ENCODE results near the gene RESP18.

Gene RESP18

GRCh38 chr2:219332542-219332941 lies at the start of gene RESP18:
Gene RESP18, minus strand, starts transcription at chr2:219332744.
- no peak within 1 kb of the TSS for H3K4me2 ChIP-seq (ENCODE audit: low read depth, low read length)
- H4K20me1 ChIP-seq (ENCODE audit: insufficient read depth, low read length): no peaks in the 10 kb centered on the region
- no peak for DNase-seq
- H3K4me1 ChIP-seq (ENCODE audit: low read length): no peaks in the 10 kb centered on the region
- H3K27ac ChIP-seq (ENCODE audit: low read length): no peak within 1 kb of the TSS
- H3K79me2 ChIP-seq (ENCODE audit: low read length): no peaks in the 10 kb centered on the region
- 0 out of 2 replicates have a peak, but pooled peaks cover 14% of the 10 kb centered on the region for H3K27me3 ChIP-seq (replicated peaks; ENCODE audit: insufficient read depth, low read length)
- no peak within 1 kb of the TSS for H2AFZ ChIP-seq (ENCODE audit: low read length)
- H3F3A ChIP-seq (ENCODE audit: insufficient read depth, low read length): no peaks in the 10 kb centered on the region
- H3K9me2 ChIP-seq (replicated peaks; ENCODE audit: insufficient read depth, low read length): no peaks in the 10 kb centered on the region
- H3K4me3 ChIP-seq (ENCODE audit: low read length): no peak within 1 kb of the TSS
- no peaks in the 10 kb centered on the region for H3K9me3 ChIP-seq (replicated peaks; ENCODE audit: insufficient read depth, low read length)
- H3K9ac ChIP-seq (ENCODE audit: low read length): no peak within 1 kb of the TSS
- TF ChIP-seq EZH2phosphoT487 (IDR thresholded peaks at IDR 0.05; ENCODE audit: low read length) (no peak), CTCF (IDR thresholded peaks at IDR 0.05; ENCODE audit: low read length) (no peak), EZH2 (optimal IDR thresholded peaks at IDR 0.05; ENCODE audit: low read depth, low read length) (no peak)
- H3K36me3 ChIP-seq (replicated peaks; ENCODE audit: insufficient read depth, low read length): no peaks in the 10 kb centered on the region

- no peak overlapping the region for H3K9ac ChIP-seq (ENCODE audit: low read length)
- peaks cover 8% of the 10 kb centered on the region for H3K79me2 ChIP-seq (ENCODE audit: low read length)
- no peaks in the 10 kb centered on the region for H3K27me3 ChIP-seq (replicated peaks; ENCODE audit: insufficient read depth, low read length)
- no peak overlapping the region for H3K27ac ChIP-seq (ENCODE audit: low read length)
- H2AFZ ChIP-seq (ENCODE audit: low read length): no peak overlapping the region
- no peaks in the 10 kb centered on the region for H3K9me3 ChIP-seq (replicated peaks; ENCODE audit: insufficient read depth, low read length)
- TF ChIP-seq EZH2phosphoT487 (IDR thresholded peaks at IDR 0.05; ENCODE audit: low read length) (no peak), CTCF (IDR thresholded peaks at IDR 0.05; ENCODE audit: low read length) (no peak), EZH2 (optimal IDR thresholded peaks at IDR 0.05; ENCODE audit: low read depth, low read length) (no peak)
- no peak for DNase-seq
- H3F3A ChIP-seq (ENCODE audit: insufficient read depth, low read length): no peaks in the 10 kb centered on the region
- H3K36me3 ChIP-seq (replicated peaks; ENCODE audit: insufficient read depth, low read length): peaks cover 8% of the 10 kb centered on the region; the same call in 1 of the 2 replicates
- H3K4me3 ChIP-seq (ENCODE audit: low read length): no peak overlapping the region
- no peaks in the 10 kb centered on the region for H3K4me1 ChIP-seq (ENCODE audit: low read length)
- H3K9me2 ChIP-seq (replicated peaks; ENCODE audit: insufficient read depth, low read length): no peaks in the 10 kb centered on the region
- no peaks in the 10 kb centered on the region for H4K20me1 ChIP-seq (ENCODE audit: insufficient read depth, low read length)
- no peak overlapping the region for H3K4me2 ChIP-seq (ENCODE audit: low read depth, low read length)
Measured at GRCh38 chr2:219381448-219381847, 48.9 kb upstream of the RESP18 start.

GRCh38 chr2:219380926-219381325 lies 48.4 kb upstream of the RESP18 start:
- Histone ChIP-seq H3K27me3 (replicated peaks; ENCODE audit: insufficient read depth, low read length) (no peaks in the 10 kb centered on the region), H3F3A (ENCODE audit: insufficient read depth, low read length) (no peaks in the 10 kb centered on the region), H3K9me3 (replicated peaks; ENCODE audit: insufficient read depth, low read length) (no peaks in the 10 kb centered on the region), H2AFZ (ENCODE audit: low read length) (no peak overlapping the region), H3K9ac (ENCODE audit: low read length) (no peak overlapping the region), H3K36me3 (replicated peaks; ENCODE audit: insufficient read depth, low read length) (peaks cover 6% of the 10 kb centered on the region; the same call in 1 of the 2 replicates), H3K27ac (ENCODE audit: low read length) (no peak overlapping the region), H3K4me3 (ENCODE audit: low read length) (no peak overlapping the region), H3K4me2 (ENCODE audit: low read depth, low read length) (no peak overlapping the region), H3K79me2 (ENCODE audit: low read length) (peaks cover 3% of the 10 kb centered on the region), H3K4me1 (ENCODE audit: low read length) (no peaks in the 10 kb centered on the region), H4K20me1 (ENCODE audit: insufficient read depth, low read length) (no peaks in the 10 kb centered on the region), H3K9me2 (replicated peaks; ENCODE audit: insufficient read depth, low read length) (no peaks in the 10 kb centered on the region)
- TF ChIP-seq CTCF (IDR thresholded peaks at IDR 0.05; ENCODE audit: low read length) (no peak), EZH2phosphoT487 (IDR thresholded peaks at IDR 0.05; ENCODE audit: low read length) (no peak), EZH2 (optimal IDR thresholded peaks at IDR 0.05; ENCODE audit: low read depth, low read length) (no peak)
- no peak for DNase-seq

Data from MM.1S (cell line).